Measurements from ENCODE around the gene SLIT3.

Gene SLIT3

DNA sequence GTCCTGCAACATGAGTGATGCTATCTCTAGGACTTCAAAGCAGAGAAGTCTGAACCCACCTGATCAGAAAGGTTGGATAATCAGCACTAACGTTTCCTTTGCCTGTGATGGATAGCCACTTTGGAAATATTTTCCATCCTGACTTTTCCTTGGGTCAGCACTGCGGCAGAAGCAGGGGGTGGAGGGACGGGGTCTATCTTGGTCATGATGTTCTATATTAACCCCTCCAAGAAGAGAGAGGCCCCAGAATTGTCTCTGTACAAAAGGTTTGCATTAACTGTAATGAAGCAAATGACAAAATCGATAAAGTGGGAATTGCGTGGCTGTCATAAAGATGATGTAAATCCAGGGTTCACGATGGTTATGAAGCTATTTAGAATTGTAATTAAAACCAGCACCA is 441.9 kb downstream of the SLIT3 start:
- TF ChIP-seq MYC (IDR thresholded peaks at IDR 0.05; ENCODE audit: low read depth, low read length) (no peak), POLR2A (IDR thresholded peaks at IDR 0.05; ENCODE audit: extremely low read depth, insufficient read length) (no peak)
- TF ChIP-seq, protein P1, sequence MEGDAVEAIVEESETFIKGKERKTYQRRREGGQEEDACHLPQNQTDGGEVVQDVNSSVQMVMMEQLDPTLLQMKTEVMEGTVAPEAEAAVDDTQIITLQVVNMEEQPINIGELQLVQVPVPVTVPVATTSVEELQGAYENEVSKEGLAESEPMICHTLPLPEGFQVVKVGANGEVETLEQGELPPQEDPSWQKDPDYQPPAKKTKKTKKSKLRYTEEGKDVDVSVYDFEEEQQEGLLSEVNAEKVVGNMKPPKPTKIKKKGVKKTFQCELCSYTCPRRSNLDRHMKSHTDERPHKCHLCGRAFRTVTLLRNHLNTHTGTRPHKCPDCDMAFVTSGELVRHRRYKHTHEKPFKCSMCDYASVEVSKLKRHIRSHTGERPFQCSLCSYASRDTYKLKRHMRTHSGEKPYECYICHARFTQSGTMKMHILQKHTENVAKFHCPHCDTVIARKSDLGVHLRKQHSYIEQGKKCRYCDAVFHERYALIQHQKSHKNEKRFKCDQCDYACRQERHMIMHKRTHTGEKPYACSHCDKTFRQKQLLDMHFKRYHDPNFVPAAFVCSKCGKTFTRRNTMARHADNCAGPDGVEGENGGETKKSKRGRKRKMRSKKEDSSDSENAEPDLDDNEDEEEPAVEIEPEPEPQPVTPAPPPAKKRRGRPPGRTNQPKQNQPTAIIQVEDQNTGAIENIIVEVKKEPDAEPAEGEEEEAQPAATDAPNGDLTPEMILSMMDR (IDR thresholded peaks at IDR 0.05; ENCODE audit: low read depth, low read length): no peak
- TF ChIP-seq, protein P2, sequence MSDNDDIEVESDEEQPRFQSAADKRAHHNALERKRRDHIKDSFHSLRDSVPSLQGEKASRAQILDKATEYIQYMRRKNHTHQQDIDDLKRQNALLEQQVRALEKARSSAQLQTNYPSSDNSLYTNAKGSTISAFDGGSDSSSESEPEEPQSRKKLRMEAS (IDR thresholded peaks at IDR 0.05; ENCODE audit: low read depth, low read length): no peak
- DNase-seq (ENCODE audit: low read depth): no peak
- H3K4me3 ChIP-seq (ENCODE audit: low read depth, low read length): no peak overlapping the region

DNA sequence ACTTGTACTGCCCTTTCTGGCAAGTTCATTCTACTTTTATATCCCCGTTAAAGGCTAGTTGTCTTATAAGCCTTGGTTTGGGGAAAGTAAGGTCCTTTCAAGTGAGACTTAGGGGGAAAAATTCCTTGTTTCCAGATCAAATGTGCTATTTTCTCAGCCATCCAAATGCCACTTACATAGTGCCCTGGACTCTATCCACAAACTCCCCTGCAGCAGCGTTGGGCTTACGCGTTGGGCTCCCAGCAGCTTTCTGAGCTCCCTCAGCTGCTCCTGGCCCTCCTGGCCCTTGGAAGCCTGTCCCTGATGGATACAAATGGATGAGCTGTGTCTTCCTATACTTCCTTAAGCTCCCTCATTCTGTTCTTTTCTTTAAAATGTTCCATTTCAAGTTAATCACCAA is 442.6 kb downstream of the SLIT3 start:
- no peak for DNase-seq (ENCODE audit: low read depth)
- no peak for TF ChIP-seq POLR2A (IDR thresholded peaks at IDR 0.05; ENCODE audit: extremely low read depth, insufficient read length)
- no peak for TF ChIP-seq MYC (IDR thresholded peaks at IDR 0.05; ENCODE audit: low read depth, low read length)
- TF ChIP-seq, protein P1 (IDR thresholded peaks at IDR 0.05; ENCODE audit: low read depth, low read length): no peak
- TF ChIP-seq, protein P2 (IDR thresholded peaks at IDR 0.05; ENCODE audit: low read depth, low read length): no peak
- no peak overlapping the region for H3K4me3 ChIP-seq (ENCODE audit: low read depth, low read length)

DNA sequence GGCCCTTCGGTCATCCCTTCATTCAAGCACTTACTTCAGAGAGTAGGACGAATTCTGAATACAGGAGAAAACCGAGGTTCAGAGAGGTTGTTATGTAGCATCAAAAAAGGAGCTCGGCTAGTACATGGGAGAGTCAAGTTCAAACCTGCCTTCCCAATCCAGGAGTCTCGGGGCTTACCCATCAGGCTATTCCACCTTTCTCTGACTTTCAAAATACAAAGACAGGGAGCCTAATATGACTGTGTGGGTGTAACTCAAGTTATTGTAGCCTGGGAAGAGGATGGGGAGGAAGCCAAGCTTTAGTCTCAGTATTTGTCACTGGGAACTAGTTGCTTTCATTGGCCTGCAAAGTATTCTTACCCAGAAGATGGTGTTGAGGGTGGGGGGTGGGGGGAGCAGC is 447.0 kb downstream of the SLIT3 start:
- DNase-seq (ENCODE audit: low read depth): no peak
- TF ChIP-seq, protein P2 (IDR thresholded peaks at IDR 0.05; ENCODE audit: low read depth, low read length): no peak
- TF ChIP-seq, protein P1 (IDR thresholded peaks at IDR 0.05; ENCODE audit: low read depth, low read length): no peak
- TF ChIP-seq POLR2A (IDR thresholded peaks at IDR 0.05; ENCODE audit: extremely low read depth, insufficient read length): no peak
- TF ChIP-seq MYC (IDR thresholded peaks at IDR 0.05; ENCODE audit: low read depth, low read length): no peak

DNA sequence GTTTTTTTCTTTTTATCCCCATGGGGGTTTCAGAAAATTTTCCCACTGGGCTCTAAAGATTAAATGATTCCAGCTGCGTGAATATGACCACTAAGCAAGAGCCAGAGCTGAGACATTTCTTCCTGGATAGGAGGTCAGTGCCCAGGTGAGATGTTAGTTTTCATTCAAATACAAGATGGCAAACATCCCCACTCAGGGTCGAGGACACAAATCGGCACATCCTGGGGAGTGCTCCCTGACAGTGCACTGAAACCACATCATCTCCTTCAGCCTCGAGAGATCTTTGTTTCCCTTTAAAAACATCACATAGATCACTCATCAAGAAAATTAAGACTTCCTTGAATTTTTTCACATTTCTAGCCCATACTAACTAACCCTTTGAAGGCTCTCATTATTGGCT is 448.6 kb downstream of the SLIT3 start:
- DNase-seq (ENCODE audit: low read depth): no peak
- no peak overlapping the region for H3K4me3 ChIP-seq (ENCODE audit: low read depth, low read length)
- TF ChIP-seq POLR2A (IDR thresholded peaks at IDR 0.05; ENCODE audit: extremely low read depth, insufficient read length): no peak
- no peak for TF ChIP-seq MYC (IDR thresholded peaks at IDR 0.05; ENCODE audit: low read depth, low read length)

More for the DNA sequence above, 447.0 kb downstream of the SLIT3 start:
- no peak overlapping the region for H3K4me3 ChIP-seq (ENCODE audit: low read depth, low read length)

DNA sequence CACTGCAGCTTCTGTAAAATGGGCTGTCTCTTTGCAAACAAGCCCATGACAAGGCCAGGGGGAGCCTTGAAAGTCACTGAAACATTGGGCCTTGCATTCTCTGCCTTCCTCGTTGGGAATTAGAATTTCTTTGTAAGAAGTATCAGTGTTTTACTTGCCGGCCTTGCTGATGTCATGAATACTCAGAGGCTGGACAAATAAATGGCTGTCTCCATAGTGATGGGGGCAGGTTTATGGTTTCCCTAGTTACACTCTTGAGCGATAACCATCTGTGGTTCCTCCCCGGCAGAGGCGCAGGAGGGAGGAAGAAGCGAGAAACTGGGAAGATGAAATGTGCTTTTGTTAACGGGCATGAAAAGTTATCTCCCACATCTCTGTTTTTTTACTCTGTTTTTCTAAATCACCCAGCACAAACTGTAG is 449.0 kb downstream of the SLIT3 start:
- TF ChIP-seq, protein P2 (IDR thresholded peaks at IDR 0.05; ENCODE audit: low read depth, low read length): no peak
- TF ChIP-seq POLR2A (IDR thresholded peaks at IDR 0.05; ENCODE audit: extremely low read depth, insufficient read length) (no peak), MYC (IDR thresholded peaks at IDR 0.05; ENCODE audit: low read depth, low read length) (no peak)
- TF ChIP-seq, protein P1 (IDR thresholded peaks at IDR 0.05; ENCODE audit: low read depth, low read length): no peak
- H3K4me3 ChIP-seq (ENCODE audit: low read depth, low read length): no peak overlapping the region
- DNase-seq (ENCODE audit: low read depth): peak; percentile 84

DNA sequence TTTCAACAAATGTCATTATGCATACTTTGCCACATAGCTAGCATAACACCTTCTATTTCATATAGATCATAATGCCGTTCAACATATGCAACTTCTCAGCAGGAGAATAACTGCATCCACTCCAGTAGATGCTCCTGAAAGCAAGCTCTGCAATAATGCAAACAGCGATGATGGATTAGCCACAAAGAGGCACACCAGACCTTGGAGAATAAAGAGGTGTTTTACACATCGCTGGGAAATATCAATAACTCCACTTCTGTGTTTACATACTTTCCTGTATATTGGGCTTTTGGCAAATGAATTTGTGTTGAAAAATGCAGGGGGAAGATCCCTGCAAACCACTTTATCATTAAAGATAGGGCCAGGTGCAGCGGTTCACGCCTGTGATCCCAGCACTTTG is 450.3 kb downstream of the SLIT3 start:
- DNase-seq (ENCODE audit: low read depth): no peak
- H3K4me3 ChIP-seq (ENCODE audit: low read depth, low read length): no peak overlapping the region
- TF ChIP-seq MYC (IDR thresholded peaks at IDR 0.05; ENCODE audit: low read depth, low read length): no peak
- TF ChIP-seq POLR2A (IDR thresholded peaks at IDR 0.05; ENCODE audit: extremely low read depth, insufficient read length): no peak
- TF ChIP-seq, protein P1 (IDR thresholded peaks at IDR 0.05; ENCODE audit: low read depth, low read length): no peak
- TF ChIP-seq, protein P2 (IDR thresholded peaks at IDR 0.05; ENCODE audit: low read depth, low read length): no peak

Measured in NB4 (cell line).